ENCODE measurements around the gene DHX8.
"Not testable (repeated sequence)": the region's sequence is repeated elsewhere in the genome, so short reads cannot be mapped to it uniquely, and the experiment has no call there.

The DHX8 gene

DNA sequence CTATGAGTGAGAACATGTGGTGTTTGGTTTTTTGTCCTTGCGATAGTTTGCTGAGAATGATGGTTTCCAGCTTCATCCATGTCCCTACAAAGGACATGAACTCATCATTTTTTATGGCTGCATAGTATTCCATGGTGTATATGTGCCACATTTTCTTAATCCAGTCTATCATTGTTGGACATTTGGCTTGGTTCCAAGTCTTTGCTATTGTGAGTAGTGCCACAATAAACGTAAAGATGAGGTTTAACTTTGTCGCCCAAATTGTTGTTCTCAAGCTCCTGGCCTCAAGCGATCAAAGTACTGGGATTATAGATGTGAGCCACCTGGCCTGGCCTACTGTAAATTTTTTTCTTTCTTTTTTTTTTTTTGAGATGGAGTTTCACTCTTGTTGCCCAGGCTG, 21.2 kb upstream of the DHX8 start:
- not testable (repeated sequence) for DNase-seq

DNA sequence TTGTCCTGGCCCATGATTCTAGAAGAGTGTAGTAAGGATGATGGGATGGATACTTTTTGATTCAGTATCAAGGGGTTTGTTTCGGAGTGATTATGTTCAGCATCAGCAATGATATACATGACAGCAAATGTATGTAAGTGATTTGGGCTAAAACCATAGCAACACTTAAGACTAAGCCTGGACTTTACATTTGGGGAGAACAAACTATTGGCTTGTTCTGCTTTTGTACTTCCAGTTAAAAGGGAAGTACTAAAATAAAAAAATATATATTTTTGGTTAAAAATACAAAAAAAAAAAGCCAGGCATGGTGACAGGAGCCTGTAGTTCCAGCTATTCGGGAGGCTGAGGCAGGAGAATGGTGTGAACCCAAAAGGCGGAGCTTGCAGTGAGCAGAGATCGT, 20.5 kb upstream of the DHX8 start:
- no peak for DNase-seq

DNA sequence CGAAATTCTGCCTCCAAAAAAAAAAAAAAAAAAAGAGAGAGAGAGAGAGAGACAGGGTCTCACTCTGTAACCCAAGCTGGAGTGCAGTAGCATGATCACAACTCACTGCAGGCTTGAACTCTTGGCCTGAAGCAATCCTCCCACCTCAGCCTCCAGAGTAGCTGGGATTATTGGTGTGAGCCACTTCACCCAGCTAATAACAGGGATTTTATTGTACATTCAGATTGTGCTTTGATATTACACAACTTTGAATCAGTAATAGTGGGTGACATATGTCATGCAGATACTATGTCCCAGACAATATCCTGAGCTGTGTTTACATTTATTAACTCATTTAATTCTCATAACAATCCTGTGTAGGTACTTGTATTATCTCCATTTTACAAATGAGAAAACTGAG, 19.7 kb upstream of the DHX8 start:
- no peak for DNase-seq

- no peak for DNase-seq
These were observed 18.7 kb upstream of the DHX8 start for GRCh38 chr17:43465049-43465448.

DNA sequence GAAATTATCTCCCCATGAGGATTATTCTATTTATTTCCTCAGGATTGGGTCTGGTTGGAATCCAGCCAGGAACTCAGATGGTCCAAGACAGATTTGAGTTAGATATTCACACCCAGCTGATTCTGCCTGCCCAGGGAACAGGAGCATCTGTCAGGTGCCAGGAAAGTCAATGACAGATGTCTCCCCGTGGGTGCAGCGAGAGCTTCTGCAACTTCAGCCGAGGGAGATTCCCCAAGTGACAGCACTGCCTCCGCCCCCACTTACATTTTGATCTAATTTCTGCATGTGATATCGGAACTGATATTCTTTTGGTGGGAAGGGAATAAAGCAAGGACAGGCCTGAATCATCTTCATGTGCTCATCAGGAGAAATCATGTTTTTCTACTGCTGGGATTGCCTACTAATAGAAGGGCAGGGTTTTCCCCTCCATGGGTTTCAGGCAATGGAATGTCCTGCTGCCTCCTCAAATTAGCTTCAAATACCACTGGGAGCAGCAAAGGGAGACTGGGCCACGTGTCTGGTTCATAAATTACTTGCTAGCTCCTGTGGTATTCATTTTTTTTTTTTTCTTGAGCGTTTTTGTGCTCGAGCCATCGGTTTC, 15.7 kb upstream of the DHX8 start:
- DNase-seq, result peak; percentile 93

- DNase-seq, result peak; percentile 90
These were observed 15.1 kb upstream of the DHX8 start for GRCh38 chr17:43468691-43469139.

- DNase-seq, result peak; percentile 96
These were observed 14.6 kb upstream of the DHX8 start for GRCh38 chr17:43469145-43469544.

GRCh38 chr17:43471585-43472160, 12.1 kb upstream of the DHX8 start:
- DNase-seq, result peak; percentile 31

GRCh38 chr17:43475494-43476089, 8.2 kb upstream of the DHX8 start:
- DNase-seq, result no peak

GRCh38 chr17:43476306-43476705, 7.5 kb upstream of the DHX8 start:
- DNase-seq, result not testable (repeated sequence)

GRCh38 chr17:43477832-43478634, 5.7 kb upstream of the DHX8 start:
- no peak for DNase-seq

DNA sequence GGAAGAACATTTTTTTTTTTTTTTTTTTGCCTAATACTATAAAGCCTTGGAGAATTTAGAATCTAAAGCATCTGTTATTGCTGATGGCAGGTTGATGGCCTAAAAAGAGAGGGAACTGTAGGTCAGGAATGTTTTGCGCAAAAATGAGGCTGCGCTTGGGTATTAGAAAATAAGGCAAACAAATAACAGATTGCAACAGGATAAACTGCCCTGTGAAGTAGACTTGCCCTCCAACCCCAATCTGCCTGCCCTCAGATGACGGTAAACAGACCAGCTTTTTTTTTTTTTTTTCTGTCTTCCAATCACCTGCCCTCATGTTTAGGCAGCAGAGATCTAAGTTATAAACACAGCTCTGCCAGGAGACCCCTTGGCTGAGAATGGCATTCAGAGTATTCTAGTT, 3.8 kb upstream of the DHX8 start:
- DNase-seq, result no peak

DNA sequence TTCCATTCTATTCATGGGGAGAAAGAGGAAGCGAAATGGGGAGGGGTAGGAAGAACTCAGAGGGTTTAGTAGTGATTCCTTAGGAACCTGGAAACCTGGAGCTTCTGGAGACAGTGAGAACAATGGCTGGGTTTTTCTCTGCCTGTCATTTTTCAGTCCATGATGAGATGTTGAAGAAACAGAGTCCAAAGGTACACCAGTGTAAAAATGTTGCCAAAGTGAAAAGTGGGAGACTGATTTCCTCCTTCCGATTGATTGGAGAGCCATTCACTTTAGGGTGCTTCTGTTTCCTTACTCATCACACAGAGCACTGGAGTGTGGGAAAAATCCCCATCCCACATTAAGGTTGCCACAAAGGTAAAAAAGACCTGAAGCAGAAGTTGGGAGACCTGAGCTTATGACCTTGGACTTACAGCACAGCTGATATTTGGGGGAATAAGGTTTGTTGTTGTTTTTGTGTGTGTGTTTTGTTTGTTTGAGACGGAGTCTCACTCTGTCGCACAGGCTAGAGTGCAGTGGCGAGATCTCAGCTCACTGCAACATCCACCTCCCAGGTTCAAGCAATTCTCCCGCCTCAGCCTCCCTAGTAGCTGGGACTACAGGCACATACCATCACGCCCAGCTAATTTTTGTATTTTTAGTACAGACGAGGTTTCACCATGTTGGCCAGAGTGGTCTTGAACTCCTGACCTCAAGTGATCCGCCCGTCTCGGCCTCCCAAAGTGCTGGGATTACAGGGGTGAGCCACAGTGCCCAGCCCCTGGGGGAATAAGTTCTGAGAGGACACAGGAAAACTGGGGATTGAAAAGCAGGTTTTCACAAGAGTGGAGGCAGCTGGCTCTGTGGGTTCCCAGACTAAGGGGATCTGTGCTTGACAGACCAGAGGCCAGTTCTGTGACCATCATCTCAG, 1.4 kb upstream of the DHX8 start:
- DNase-seq, result no peak

- no peak for DNase-seq
These were observed 6.8 kb downstream of the DHX8 start for GRCh38 chr17:43490621-43491020.

DNA sequence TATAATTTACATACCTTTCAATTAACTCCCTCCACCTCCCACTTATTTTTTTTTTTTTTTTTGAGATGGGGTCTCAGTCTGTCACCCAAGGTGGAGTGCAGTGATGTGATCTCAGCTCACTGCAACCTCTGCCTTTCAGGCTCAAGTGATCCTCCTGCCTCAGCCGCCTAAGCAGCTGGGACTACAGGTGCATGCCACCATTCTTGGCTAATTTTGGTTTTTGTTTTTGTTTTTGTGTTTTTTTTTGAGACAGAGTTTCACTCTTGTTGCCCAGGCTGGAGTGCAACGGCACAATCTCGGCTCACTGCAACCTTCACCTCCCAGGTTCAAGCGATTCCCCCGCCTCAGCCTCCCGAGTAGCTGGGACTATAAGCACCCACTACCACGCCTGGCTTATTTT, 25.7 kb downstream of the DHX8 start:
- DNase-seq, result not testable (repeated sequence)

GRCh38 chr17:43511199-43511598, 27.4 kb downstream of the DHX8 start:
- not testable (repeated sequence) for DNase-seq

- no peak for DNase-seq
These were observed 31.9 kb downstream of the DHX8 start for GRCh38 chr17:43515656-43516055.

- DNase-seq, result no peak
These were observed 33.4 kb downstream of the DHX8 start for GRCh38 chr17:43517161-43517560.

DNA sequence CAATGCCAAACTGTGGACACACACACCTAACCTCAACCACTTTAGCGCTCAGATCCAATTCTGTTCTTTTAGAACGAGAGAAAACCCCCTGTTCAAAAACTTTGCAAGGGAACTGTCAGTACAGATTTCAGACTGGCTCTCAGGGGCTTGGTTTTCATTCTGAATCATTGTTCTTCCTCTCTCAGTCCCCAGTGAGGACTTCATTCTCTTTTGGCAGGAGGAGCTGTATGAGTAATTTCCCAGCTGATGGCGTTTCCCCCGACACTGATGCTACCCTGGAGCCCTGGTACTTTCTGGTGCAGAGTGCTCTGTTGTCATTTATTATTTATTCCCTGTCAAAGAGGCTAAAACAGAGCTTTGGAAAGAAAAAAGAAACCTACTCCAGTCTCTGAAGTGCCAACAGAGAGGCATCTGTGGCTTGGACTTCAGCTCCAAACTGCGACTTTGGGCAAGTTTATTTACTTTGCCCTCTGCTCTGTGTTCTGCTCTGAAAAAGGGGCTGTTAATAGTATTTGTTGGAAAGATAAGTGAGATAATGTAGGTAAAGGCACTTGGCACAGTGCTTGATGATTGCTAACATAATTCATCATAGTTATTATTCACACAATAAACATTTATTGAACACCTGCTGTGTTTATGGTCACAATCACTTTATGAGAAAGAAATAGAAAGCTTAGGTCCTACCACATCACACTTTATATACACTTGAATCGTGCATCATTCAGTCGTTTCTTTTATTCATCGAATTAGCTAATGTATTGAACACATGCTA, 34.0 kb downstream of the DHX8 start:
- DNase-seq, result peak; percentile 54

DNA sequence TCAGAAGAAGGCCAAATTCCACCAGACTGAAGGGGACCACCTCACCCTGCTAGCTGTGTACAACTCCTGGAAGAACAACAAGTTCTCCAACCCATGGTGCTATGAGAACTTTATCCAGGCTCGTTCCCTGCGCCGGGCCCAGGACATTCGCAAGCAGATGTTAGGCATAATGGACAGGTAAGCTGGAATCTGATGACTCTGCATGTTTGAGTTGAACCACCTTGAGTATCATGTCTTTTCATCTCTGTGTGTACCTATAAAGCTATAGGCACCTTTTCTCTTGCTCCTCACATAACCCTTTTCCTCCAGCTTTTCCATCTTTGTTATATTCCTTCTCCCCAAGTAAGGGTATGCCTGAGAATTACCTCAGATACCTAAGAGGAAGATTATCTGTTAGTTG, 37.6 kb downstream of the DHX8 start:
- DNase-seq, result no peak

DNA sequence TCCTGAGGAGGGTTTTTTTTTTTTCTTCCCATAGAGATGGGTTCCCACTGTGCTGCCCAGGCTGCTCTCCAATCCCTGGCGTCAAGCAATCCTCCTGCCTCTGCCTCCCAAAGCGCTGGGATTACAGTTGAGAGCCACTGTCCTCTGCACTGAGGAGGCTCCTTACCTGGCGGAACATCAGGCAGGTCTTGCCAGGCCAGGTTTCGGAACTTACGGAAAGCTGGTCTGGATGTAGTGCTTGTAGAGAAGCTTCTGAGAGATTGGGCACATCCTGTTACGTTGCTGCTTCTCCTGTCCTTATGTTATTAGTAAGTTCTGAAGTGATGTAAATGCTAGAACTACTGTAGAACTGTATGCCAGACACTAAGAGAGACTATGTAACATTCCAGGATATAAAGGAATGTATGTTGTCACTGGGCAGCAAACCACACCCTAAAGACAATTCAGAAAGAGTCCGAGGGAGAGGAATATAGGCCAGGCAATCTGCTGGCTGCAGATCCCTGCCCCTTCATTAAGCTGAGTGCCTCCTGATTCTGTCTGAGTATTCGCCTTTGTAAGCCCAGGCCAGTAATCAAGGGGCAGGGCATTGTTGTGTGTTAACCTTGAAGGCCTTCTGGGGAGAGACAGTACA, 41.3 kb downstream of the DHX8 start:
- DNase-seq, result peak; percentile 31

Measured in EL (cell line).